Measurements from ENCODE around the gene TMEM132D.

- TF ChIP-seq POLR2A (IDR thresholded peaks at IDR 0.05; ENCODE audit: low read length) (no peak), GATA1 (IDR thresholded peaks at IDR 0.05; ENCODE audit: low read depth, low read length) (no peak)
Measured at GRCh38 chr12:129788506-129789084, 115.2 kb downstream of the TMEM132D start.

Data from erythroblast (primary cell).